SK-N-SH (cell line): ENCODE measurements around the gene PRICKLE2. TPM values are rescaled to one million over a fixed set of nuclear protein-coding genes. Genes with fewer than 3 reads are reported as not detected.

Source experiments
- CTCF ChIA-PET: fragments of 300-600, 350-600 bp; formaldehyde crosslinking; extraction: SDS; loops from one replicate; lab custom pipeline; 2021; lab: Yijun Ruan, JAX
- POLR2A ChIA-PET: fragments of 350-600 bp; sonication (Branson Sonifier 250); formaldehyde crosslinking; extraction: SDS; loops from one replicate; lab custom pipeline; 2020; ENCODE audit warnings: antibody characterized with exemption, inconsistent platforms; lab: Yijun Ruan, JAX
- DNase-seq: peaks from one replicate; pipeline ENCODE4 v3.0.0; 2012
- H2AFZ ChIP-seq: fragments of 200-600 bp; sonication (generic); 2 replicates; pipeline ENCODE4 v1.8.1; 2016; ENCODE audit warnings: antibody characterized with exemption, mild to moderate bottlenecking, low read depth
- H3F3A ChIP-seq: fragments of 200-600 bp; sonication (generic); replicated peaks from 2 replicates; pipeline ENCODE3; 2016; ENCODE audit warnings: antibody characterized with exemption, mild to moderate bottlenecking; ENCODE audit not compliant: insufficient read depth
- H3K27ac ChIP-seq, 2 experiments: fragments of 200-500 bp in 1 of 2; fragments of 200-600 bp in 1 of 2; sonication (Bioruptor generic) in 1 of 2; sonication (generic), shearing (Covaris generic) in 1 of 2; 2 replicates each; pipeline versions ENCODE4 v1.5.1 to v1.6.1; 2014 to 2016; ENCODE audit warnings: low read depth in 2 of 2, inconsistent platforms in 1 of 2, low read length in 1 of 2, mild to moderate bottlenecking in 1 of 2, mixed read lengths in 1 of 2
- H3K27me3 ChIP-seq: fragments of 200-600 bp; sonication (generic), shearing (Covaris generic); 2 replicates; pipeline ENCODE4 v1.6.1; 2016; ENCODE audit warnings: mixed run types; ENCODE audit not compliant: insufficient read depth
- H3K36me3 ChIP-seq, 2 experiments: fragments of 200-500 bp in 1 of 2; fragments of 200-600 bp in 1 of 2; sonication (Bioruptor generic) in 1 of 2; sonication (generic) in 1 of 2; replicated peaks in 1 of 2; 2 replicates each; pipeline versions ENCODE3 to v1.5.1; 2014 to 2016; ENCODE audit warnings: low read length in 1 of 2, mild to moderate bottlenecking in 1 of 2; ENCODE audit not compliant: insufficient read depth in 2 of 2, control insufficient read depth in 1 of 2
- H3K4me1 ChIP-seq, 2 experiments: fragments of 200-500 bp in 1 of 2; fragments of 200-600 bp in 1 of 2; sonication (Bioruptor generic) in 1 of 2; sonication (generic), shearing (Covaris generic) in 1 of 2; 2 replicates each; pipeline versions ENCODE4 v1.5.1 to v1.6.1; 2014 to 2016; ENCODE audit warnings: low read depth in 1 of 2, low read length in 1 of 2, mixed run types in 1 of 2; ENCODE audit not compliant: insufficient read depth in 2 of 2, control insufficient read depth in 1 of 2
- H3K4me2 ChIP-seq: fragments of 200-600 bp; sonication (generic), shearing (Covaris generic); 2 replicates; pipeline ENCODE4 v1.6.1; 2017; ENCODE audit warnings: mixed run types
- H3K4me3 ChIP-seq, 2 experiments: fragments of 200-500 bp in 1 of 2; fragments of 200-600 bp in 1 of 2; sonication (Bioruptor generic) in 1 of 2; sonication (generic), shearing (Covaris generic) in 1 of 2; 2 replicates each; pipeline versions ENCODE4 v1.5.1 to v1.8.1; 2014 to 2016; ENCODE audit warnings: low read depth in 2 of 2, inconsistent platforms in 1 of 2, low read length in 1 of 2, mild to moderate bottlenecking in 1 of 2, mixed read lengths in 1 of 2, moderate library complexity in 1 of 2
- H3K79me2 ChIP-seq: fragments of 200-600 bp; sonication (generic); 2 replicates; pipeline ENCODE4 v1.8.1; 2017; ENCODE audit warnings: mild to moderate bottlenecking; ENCODE audit not compliant: insufficient read depth
- H3K9ac ChIP-seq: fragments of 200-600 bp; sonication (generic); 2 replicates; pipeline ENCODE4 v1.6.1; 2017; ENCODE audit warnings: mixed run types
- H3K9me2 ChIP-seq: fragments of 200-600 bp; sonication (generic); 2 replicates; pipeline ENCODE4 v1.6.1; 2017; ENCODE audit warnings: mixed run types
- H3K9me3 ChIP-seq: fragments of 200-600 bp; sonication (generic); 2 replicates; pipeline ENCODE4 v1.6.1; 2017; ENCODE audit warnings: mixed run types, mild to moderate bottlenecking, moderate library complexity
- H4K20me1 ChIP-seq: fragments of 200-600 bp; sonication (generic); 2 replicates; pipeline ENCODE4 v1.6.1; 2017; ENCODE audit warnings: mild to moderate bottlenecking, mixed run types; ENCODE audit not compliant: insufficient read depth
- CHD2 ChIP-seq: fragments of 150-350 bp; IDR thresholded peaks from 2 replicates; pipeline ENCODE4 v1.6.1; 2018; ENCODE audit warnings: low read length; ENCODE audit not compliant: partially characterized antibody
- EP300 ChIP-seq, 2 experiments: IDR thresholded peaks; 2 replicates each; pipeline versions ENCODE4 v1.4.0 to v1.6.1; 2012; ENCODE audit warnings: borderline replicate concordance in 1 of 2, low read depth in 1 of 2, low read length in 1 of 2
- FOSL2 ChIP-seq: IDR thresholded peaks from 2 replicates; pipeline ENCODE4 v1.4.0; 2012; ENCODE audit warnings: low read depth, mild to moderate bottlenecking, moderate library complexity, borderline replicate concordance
- FOXJ3 ChIP-seq: sonication (generic); formaldehyde crosslinking; IDR thresholded peaks from 2 replicates; pipeline ENCODE4 v1.5.1; 2020; ENCODE audit warnings: mild to moderate bottlenecking, missing genetic modification reagents
- GABPA ChIP-seq: IDR thresholded peaks from 2 replicates; pipeline ENCODE4 v1.4.0; 2012; ENCODE audit warnings: low read depth, mild to moderate bottlenecking
- MEF2A ChIP-seq: IDR thresholded peaks from 2 replicates; pipeline ENCODE4 v1.4.0; 2012; ENCODE audit warnings: low read depth, borderline replicate concordance
- MXI1 ChIP-seq: IDR thresholded peaks from 2 replicates; pipeline ENCODE4 v1.6.1; 2012; ENCODE audit warnings: mild to moderate bottlenecking, low read depth, low read length, improper control_type of control experiment
- NRF1 ChIP-seq: IDR thresholded peaks from 2 replicates; pipeline ENCODE4 v1.6.1; 2012; ENCODE audit warnings: low read depth, mild to moderate bottlenecking, low read length
- PBX3 ChIP-seq: IDR thresholded peaks from 2 replicates; pipeline ENCODE4; 2012
- POLR2AphosphoS5 ChIP-seq: IDR thresholded peaks from 2 replicates; pipeline ENCODE4 v1.6.1; 2012; ENCODE audit warnings: low read depth, low read length
- RAD21 ChIP-seq: IDR thresholded peaks from 2 replicates; pipeline ENCODE4 v1.6.1; 2012; ENCODE audit warnings: mild to moderate bottlenecking, low read length
- RCOR1 ChIP-seq: fragments of 150-350 bp; IDR thresholded peaks from 2 replicates; pipeline ENCODE4 v1.6.1; 2017; ENCODE audit warnings: antibody characterized with exemption, low read length
- RFX5 ChIP-seq: IDR thresholded peaks from 2 replicates; pipeline ENCODE4 v1.6.1; 2012; ENCODE audit warnings: mild to moderate bottlenecking, improper control_type of control experiment, low read length
- RXRA ChIP-seq: IDR thresholded peaks from 2 replicates; pipeline ENCODE4 v1.4.0; 2012; ENCODE audit warnings: low read depth, mild to moderate bottlenecking, borderline replicate concordance
- SMC3 ChIP-seq: IDR thresholded peaks from 2 replicates; pipeline ENCODE4 v1.6.1; 2012; ENCODE audit warnings: low read depth, low read length, improper control_type of control experiment
- USF2 ChIP-seq: fragments of 150-350 bp; IDR thresholded peaks from 2 replicates; pipeline ENCODE4 v1.6.1; 2017; ENCODE audit warnings: antibody characterized with exemption, low read length, low read depth, borderline replicate concordance
- ZBTB33 ChIP-seq: IDR thresholded peaks from 2 replicates; pipeline ENCODE4 v1.4.0; 2012; ENCODE audit warnings: low read depth, borderline replicate concordance
- WGBS: methylation state at CpG from one replicate; pipeline ENCODE4 v1.1.6; 2017; ENCODE audit warnings: low lambda C conversion rate; 5-methylcytosine and 5-hydroxymethylcytosine counted together
- polyA plus RNA-seq, 3 experiments: library from polyadenylated mRNA; depleted of rRNA; stranded (reverse); fragments of >200 nt; gene quantifications; 2 replicates each; pipeline ENCODE4 v1.2.3, GENCODE V29; 2012
- TF ChIP-seq, protein P1 (sequence below): fragments of 150-350 bp; IDR thresholded peaks from 2 replicates; pipeline ENCODE4 v1.6.1; 2016; ENCODE audit warnings: mild to moderate bottlenecking, low read depth, low read length
- TF ChIP-seq, protein P2 (sequence below): IDR thresholded peaks from 2 replicates; pipeline ENCODE4 v1.4.0; 2012; ENCODE audit warnings: low read depth

PRICKLE2 gene
- polyA plus RNA-seq, 1 of the 3 experiments (the other 2 are of a cell fraction) = 0.67 TPM

GRCh38 chr3:64148955-64149653 is 76.2 kb downstream of the PRICKLE2 start:
- H3K36me3 ChIP-seq = no peaks in the 10 kb centered on the region
- TF ChIP-seq USF2 = no peak
- TF ChIP-seq RXRA = no peak
- no peak for TF ChIP-seq MXI1
- TF ChIP-seq RFX5 = no peak
- no peak for TF ChIP-seq NRF1
- TF ChIP-seq CHD2 = no peak
- TF ChIP-seq POLR2AphosphoS5 = no peak
- TF ChIP-seq SMC3 = no peak
- no peak for TF ChIP-seq RCOR1
- no peak for TF ChIP-seq ZBTB33
- TF ChIP-seq EP300 (IDR thresholded peaks at IDR 0.05; ENCODE audit: borderline replicate concordance in 1 of 2, low read depth in 1 of 2, low read length in 1 of 2) = no peak

DNA sequence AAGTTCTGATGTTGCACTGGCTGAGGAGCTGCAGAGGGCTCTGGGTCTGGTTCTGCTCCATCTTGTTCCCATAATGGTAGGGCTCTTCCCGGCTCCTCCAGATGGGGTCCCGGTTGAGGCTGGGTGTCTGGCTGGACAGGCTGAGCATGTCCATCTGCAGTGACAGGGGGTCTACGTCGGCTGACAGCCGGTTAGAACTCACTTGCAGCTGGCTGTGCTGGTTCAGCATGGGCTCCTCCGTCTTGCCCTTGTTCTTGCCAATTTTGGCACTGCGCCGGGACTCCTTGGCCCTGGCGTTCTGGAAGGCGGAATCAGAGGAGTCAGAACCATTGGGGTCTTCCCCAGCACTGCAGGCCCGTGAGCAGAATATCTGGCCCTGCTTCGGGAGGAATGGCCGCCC is 78.1 kb downstream of the PRICKLE2 start:
- no peaks in the 10 kb centered on the region for H3F3A ChIP-seq
- CTCF ChIA-PET = interaction anchor here (0.6 kb wide), 1 partner anchor 21 kb away, joined by 3 read pairs; no protein-coding TSS in a partner anchor
- WGBS = 97% methylated on average over 9 of the region's 13 CpGs
- TF ChIP-seq, protein P1, sequence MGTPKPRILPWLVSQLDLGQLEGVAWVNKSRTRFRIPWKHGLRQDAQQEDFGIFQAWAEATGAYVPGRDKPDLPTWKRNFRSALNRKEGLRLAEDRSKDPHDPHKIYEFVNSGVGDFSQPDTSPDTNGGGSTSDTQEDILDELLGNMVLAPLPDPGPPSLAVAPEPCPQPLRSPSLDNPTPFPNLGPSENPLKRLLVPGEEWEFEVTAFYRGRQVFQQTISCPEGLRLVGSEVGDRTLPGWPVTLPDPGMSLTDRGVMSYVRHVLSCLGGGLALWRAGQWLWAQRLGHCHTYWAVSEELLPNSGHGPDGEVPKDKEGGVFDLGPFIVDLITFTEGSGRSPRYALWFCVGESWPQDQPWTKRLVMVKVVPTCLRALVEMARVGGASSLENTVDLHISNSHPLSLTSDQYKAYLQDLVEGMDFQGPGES = no peak
- no peak for TF ChIP-seq RAD21
- no peak for TF ChIP-seq FOSL2
- TF ChIP-seq PBX3 = no peak
- no peak for TF ChIP-seq GABPA
- no peak for TF ChIP-seq POLR2AphosphoS5
- TF ChIP-seq CHD2 = no peak
- TF ChIP-seq ZBTB33 = no peak
- no peak for TF ChIP-seq MEF2A
- TF ChIP-seq FOXJ3 = no peak
- TF ChIP-seq, protein P2, sequence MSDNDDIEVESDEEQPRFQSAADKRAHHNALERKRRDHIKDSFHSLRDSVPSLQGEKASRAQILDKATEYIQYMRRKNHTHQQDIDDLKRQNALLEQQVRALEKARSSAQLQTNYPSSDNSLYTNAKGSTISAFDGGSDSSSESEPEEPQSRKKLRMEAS = no peak

More at GRCh38 chr3:64148955-64149653, 76.2 kb downstream of the PRICKLE2 start:
- DNase-seq = no peak
- Histone ChIP-seq H3K79me2 (no peaks in the 10 kb centered on the region), H3K4me1 (peaks cover 2 to 21% of the 10 kb centered on the region in 2 experiments; a peak in 2 of 4 replicates), H2AFZ (no peak overlapping the region), H3K27ac (no peak overlapping the region), H3K4me2 (no peak overlapping the region), H3K4me3 (no peak overlapping the region), H3K9me2 (no peaks in the 10 kb centered on the region), H3F3A (no peaks in the 10 kb centered on the region), H3K27me3 (no peaks in the 10 kb centered on the region), H4K20me1 (no peaks in the 10 kb centered on the region), H3K9ac (no peak overlapping the region), H3K9me3 (no peaks in the 10 kb centered on the region)
- ChIA-PET POLR2A (no interaction called here), CTCF (interaction anchor here (1.0 to 2.0 kb wide), 5 partner anchors 17 to 326 kb away, joined by 3 to 5 read pairs (median 3); no protein-coding TSS in a partner anchor)
- 93% methylated on average over 9 of the region's 10 CpGs for WGBS

More for the DNA sequence above, 78.1 kb downstream of the PRICKLE2 start:
- Histone ChIP-seq H3K4me1 (peaks cover 10 to 29% of the 10 kb centered on the region in 2 experiments; a peak in 3 of 4 replicates), H3K9me2 (no peaks in the 10 kb centered on the region), H3K4me2 (no peak overlapping the region), H4K20me1 (no peaks in the 10 kb centered on the region), H3K4me3 (no peak overlapping the region), H3K9me3 (no peaks in the 10 kb centered on the region), H3K36me3 (no peaks in the 10 kb centered on the region), H2AFZ (no peak overlapping the region), H3K9ac (no peak overlapping the region), H3K27me3 (no peaks in the 10 kb centered on the region), H3K79me2 (no peaks in the 10 kb centered on the region), H3K27ac (no peak overlapping the region)
- POLR2A ChIA-PET = no interaction called here
- no peak for DNase-seq
